ENCODE results near the gene ELN. TPM values are rescaled to one million over a fixed set of nuclear protein-coding genes. Genes with fewer than 3 reads are reported as not detected.
"Not testable (repeated sequence)": the region's sequence is repeated elsewhere in the genome, so short reads cannot be mapped to it uniquely, and the experiment has no call there.

ELN gene
- total RNA-seq: under 1 TPM; 0.07 to 0.19 TPM

DNA sequence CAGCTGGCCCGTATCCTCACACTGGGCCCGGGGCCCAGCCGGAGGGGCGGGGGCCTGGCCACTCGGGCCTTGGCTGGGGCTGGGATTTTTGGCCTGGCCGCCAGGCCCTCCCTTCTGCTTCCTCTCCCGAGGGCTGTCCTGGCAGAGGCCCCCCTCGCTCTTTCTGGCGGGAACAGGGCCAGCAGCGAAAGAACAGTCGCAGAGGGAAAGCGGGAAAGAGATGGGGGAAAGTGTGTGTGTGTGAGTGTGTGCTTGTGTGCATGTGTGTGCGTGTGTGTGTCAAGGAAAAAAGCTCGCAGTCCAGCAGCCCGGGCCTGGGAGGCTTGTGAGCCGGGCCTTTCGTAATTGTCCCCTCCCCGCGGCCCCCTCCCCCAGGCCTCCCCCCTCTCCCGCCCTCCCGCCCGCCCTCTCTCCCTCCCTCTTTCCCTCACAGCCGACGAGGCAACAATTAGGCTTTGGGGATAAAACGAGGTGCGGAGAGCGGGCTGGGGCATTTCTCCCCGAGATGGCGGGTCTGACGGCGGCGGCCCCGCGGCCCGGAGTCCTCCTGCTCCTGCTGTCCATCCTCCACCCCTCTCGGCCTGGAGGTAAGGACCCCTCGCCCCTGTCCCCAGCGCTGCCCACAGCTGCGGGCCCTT lies at the start of gene ELN:
Gene ELN (plus strand): TSS at position 491 of the 638 bp plus-strand sequence. CDS start 15 bp downstream, at position 506.
- H3K27ac Mint-ChIP-seq: no peak within 1 kb of the TSS
- peaks cover 14% of the 10 kb centered on the region for H3K4me1 Mint-ChIP-seq (ENCODE audit: low read depth)
- no peaks in the 10 kb centered on the region for H3K9me3 Mint-ChIP-seq
- DNase-seq: no peak
- intact Hi-C loops (cut with micrococcal nuclease): loop anchor here (5.0 kb wide), 1 partner anchor 291 kb away; the partner anchor contains the start of gene ABHD11
- peaks cover 55% of the 10 kb centered on the region for H3K27me3 Mint-ChIP-seq (ENCODE audit: low read depth)
- H3K36me3 Mint-ChIP-seq (ENCODE audit: low read depth): no peaks in the 10 kb centered on the region
- CTCF ChIA-PET: interaction anchor here (0.9 to 1.9 kb wide), 3 partner anchors 12 to 49 kb away, joined by 3 to 6 read pairs (median 3); no protein-coding TSS in a partner anchor
- no peak within 1 kb of the TSS for H3K4me3 Mint-ChIP-seq

DNA sequence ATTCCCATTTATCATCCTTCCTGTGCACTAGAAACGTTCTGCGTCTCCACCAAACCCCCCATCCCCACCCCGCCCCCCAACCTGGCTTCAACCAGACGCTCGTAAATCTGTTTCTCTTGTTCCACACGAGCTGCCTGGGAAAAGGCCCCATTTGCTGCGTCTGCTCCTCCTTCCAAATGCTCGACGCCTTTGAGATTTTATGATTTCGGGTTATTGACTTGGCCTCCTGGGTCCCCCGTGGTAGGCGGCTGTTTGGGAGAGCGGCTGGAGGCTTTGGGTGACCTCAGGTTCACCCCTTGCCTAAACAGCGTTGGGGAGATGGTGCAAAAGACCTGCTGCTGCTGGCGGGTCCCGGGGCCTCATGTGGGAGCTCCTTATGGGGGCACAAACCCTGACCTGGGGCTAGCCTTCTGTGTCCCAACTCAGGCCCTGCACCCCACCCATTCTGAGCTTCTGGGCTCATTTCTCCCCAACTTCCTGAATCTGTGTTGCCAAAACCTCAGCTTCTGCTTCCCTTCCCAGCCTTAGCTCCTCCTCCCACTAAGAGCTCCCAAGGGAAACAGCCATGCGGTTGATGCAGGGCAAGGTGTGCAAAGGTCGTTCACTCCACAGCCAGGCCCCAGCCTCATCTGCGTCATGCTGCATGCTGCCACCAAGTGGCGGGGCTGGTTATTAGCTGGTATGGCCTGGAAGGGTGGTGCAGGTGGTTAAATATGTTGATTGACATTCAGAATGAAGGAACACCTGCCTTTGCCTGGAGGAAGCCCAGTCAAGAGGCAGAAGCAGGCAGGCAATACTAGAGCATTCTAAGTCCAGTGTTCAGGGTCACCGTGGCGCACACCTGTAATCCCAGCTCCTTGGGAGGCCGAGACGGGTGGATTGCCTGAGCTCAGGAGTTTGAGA lies 49.1 kb upstream of the ELN start:
- H3K36me3 Mint-ChIP-seq (ENCODE audit: low read depth): no peaks in the 10 kb centered on the region
- H3K27me3 Mint-ChIP-seq (ENCODE audit: low read depth): peaks cover 5% of the 10 kb centered on the region
- no peak overlapping the region for H3K4me3 Mint-ChIP-seq
- no peak overlapping the region for H3K27ac Mint-ChIP-seq
- intact Hi-C loops (cut with micrococcal nuclease): no loop called here
- H3K4me1 Mint-ChIP-seq (ENCODE audit: low read depth): no peaks in the 10 kb centered on the region
- peak; percentile 31 for DNase-seq
- H3K9me3 Mint-ChIP-seq: no peaks in the 10 kb centered on the region
- CTCF ChIA-PET: interaction anchor here (0.6 to 1.2 kb wide), 6 partner anchors 10 to 128 kb away, joined by 3 to 6 read pairs (median 3); no protein-coding TSS in a partner anchor

DNA sequence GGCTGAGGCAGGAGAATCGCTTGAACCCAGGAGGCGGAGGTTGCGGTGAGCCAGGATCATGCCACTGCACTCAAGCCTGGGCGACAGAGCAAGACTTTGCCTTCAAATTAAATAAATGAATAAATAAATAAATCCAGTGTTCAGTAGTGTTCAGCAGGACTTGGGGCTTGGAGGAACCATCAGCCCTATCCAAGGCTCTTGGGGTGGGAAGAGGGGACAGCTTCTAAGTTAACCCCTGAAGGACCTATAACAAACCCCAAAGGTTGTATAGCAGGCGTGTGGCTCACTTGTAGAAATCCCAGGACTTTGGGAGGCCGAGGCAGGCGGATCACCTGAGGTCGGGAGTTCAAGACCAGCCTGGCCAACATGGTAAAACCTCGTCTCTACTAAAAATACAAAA lies 48.3 kb upstream of the ELN start:
- H3K36me3 Mint-ChIP-seq (ENCODE audit: low read depth); DNase-seq; intact Hi-C loops (cut with micrococcal nuclease); H3K27ac Mint-ChIP-seq; H3K4me1 Mint-ChIP-seq (ENCODE audit: low read depth); H3K27me3 Mint-ChIP-seq (ENCODE audit: low read depth); H3K9me3 Mint-ChIP-seq; H3K4me3 Mint-ChIP-seq: not testable (repeated sequence)
- CTCF ChIA-PET: interaction anchor here (0.7 to 1.2 kb wide), 4 partner anchors 14 to 129 kb away, joined by 3 to 6 read pairs (median 4); no protein-coding TSS in a partner anchor

DNA sequence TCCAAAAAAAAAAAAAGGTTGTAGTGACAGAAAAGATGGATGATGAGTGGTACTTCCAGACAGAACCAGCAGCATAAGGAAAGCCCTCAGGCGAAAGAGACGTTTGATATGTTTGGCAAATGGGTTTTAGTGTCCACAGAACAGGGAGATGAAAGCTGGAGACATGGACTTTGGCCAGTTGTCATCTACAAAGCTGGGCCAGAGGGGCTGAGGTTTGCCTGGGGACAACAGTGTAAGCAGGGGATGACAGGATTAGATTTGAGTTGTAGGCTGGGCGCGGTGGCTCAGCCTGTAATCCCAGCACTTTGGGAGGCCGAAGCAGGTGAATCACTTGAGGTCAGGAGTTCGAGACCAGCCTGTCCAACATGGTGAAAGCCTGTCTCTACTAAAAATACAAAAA lies 47.8 kb upstream of the ELN start:
- no peak for DNase-seq
- H3K4me1 Mint-ChIP-seq (ENCODE audit: low read depth): no peaks in the 10 kb centered on the region
- no peak overlapping the region for H3K27ac Mint-ChIP-seq
- CTCF ChIA-PET: interaction anchor here (0.6 to 1.2 kb wide), 5 partner anchors 46 to 507 kb away, joined by 3 to 5 read pairs (median 3); no protein-coding TSS in a partner anchor
- no peaks in the 10 kb centered on the region for H3K9me3 Mint-ChIP-seq
- H3K27me3 Mint-ChIP-seq (ENCODE audit: low read depth): peaks cover 5% of the 10 kb centered on the region
- intact Hi-C loops (cut with micrococcal nuclease): no loop called here
- H3K4me3 Mint-ChIP-seq: no peak overlapping the region
- no peaks in the 10 kb centered on the region for H3K36me3 Mint-ChIP-seq (ENCODE audit: low read depth)

DNA sequence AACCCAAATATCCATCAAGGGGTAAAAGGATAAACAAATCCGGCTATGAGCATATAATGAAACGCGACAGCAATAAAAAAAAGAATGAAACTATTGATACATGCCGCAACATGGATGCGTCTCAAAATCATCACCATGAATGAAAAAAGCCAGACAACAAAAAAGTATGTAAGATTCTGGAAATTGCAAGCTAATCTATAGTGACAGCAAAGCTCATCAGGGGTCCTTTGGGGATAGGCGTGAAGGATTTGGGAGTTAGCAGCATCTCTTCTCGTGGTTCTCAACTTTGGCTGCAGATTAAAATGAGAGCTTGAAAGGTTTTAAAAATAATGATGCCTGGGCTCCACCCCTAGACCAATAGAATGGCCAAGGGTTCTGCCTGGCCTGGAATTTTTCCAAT lies 46.0 kb upstream of the ELN start:
- H3K9me3 Mint-ChIP-seq: no peaks in the 10 kb centered on the region
- no peak overlapping the region for H3K27ac Mint-ChIP-seq
- no peaks in the 10 kb centered on the region for H3K36me3 Mint-ChIP-seq (ENCODE audit: low read depth)
- peaks cover 5% of the 10 kb centered on the region for H3K27me3 Mint-ChIP-seq (ENCODE audit: low read depth)
- intact Hi-C loops (cut with micrococcal nuclease): no loop called here
- CTCF ChIA-PET: no interaction called here
- H3K4me3 Mint-ChIP-seq: no peak overlapping the region
- DNase-seq: no peak
- H3K4me1 Mint-ChIP-seq (ENCODE audit: low read depth): no peaks in the 10 kb centered on the region

DNA sequence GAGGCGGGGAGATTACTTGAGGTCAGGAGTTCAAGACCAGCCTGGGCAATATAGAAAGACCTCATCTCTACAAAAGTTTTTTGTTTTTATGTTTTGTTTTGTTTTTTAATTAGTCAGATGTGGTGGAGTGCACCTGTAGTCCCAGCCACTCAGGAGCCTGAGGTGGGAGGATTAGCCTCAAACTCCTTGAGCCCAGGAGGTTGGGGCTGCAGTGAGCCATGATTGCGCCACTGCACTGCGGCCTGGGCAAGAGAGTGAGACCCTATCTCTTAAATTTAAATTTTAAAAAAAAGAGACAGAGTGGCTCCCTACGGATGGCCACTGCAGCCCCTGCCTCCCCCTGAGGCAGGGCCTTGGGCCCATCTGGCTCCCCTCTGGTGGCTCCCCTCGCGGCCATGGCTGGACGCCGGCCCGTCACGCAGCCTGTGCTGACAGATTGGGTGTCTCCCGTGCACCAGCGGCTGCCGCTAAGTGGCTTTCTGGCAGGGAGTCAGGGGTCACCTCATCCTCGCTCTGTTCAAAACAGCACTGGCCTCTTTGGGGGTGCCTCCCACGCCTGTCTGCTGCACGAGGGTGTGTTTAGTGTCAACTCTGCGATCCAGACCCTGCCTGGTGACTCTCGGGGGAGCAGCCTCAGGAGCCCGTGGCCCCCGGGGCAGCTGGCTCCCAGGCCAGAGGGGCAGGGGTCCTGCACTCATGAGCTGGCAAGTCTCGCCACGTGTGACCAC lies 44.4 kb upstream of the ELN start:
- Mint-ChIP-seq H3K27me3 (ENCODE audit: low read depth) (peaks cover 2% of the 10 kb centered on the region), H3K4me3 (no peak overlapping the region), H3K4me1 (ENCODE audit: low read depth) (no peaks in the 10 kb centered on the region), H3K36me3 (ENCODE audit: low read depth) (no peaks in the 10 kb centered on the region), H3K9me3 (no peaks in the 10 kb centered on the region), H3K27ac (no peak overlapping the region)
- CTCF ChIA-PET: no interaction called here
- DNase-seq: no peak
- intact Hi-C loops (cut with micrococcal nuclease): no loop called here

DNA sequence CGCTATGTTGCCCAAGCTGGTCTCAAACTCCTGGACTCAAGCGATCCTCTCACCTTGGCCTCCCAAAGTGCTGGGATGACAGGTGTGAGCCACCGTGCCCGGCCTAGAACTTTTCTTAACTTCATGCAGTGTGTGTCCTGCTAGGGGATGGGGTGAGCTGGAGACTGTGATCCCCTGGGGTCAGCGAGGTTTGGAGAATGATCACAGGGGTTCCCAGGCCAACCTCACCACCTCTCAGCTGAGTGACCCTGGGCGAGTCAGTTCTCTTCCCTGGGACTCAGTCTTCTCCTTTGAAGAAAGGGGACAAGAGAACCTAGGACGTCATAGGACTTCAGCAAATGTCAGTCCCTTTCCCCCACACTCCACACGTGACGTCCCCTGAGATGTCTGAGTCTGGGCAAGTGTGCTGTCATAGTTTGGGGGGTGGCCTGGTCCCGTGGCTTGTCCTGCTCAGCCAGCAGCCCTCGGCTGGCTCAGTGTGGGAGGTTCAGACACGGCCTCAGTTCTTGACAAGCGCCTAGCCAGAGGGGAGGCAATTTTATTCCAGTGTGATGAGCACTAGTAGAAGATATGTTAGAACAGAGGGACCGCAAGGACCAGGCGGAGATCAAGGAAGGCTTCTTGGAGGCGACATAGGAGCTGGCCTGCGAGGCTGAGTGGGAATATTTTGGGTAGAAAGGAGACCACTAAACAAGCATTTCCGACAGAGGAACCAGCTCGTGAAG lies 43.3 kb upstream of the ELN start:
- H3K4me3 Mint-ChIP-seq: no peak overlapping the region
- CTCF ChIA-PET: interaction anchor here (0.6 kb wide), 1 partner anchor 130 kb away, joined by 4 read pairs; no protein-coding TSS in a partner anchor
- peaks cover 2% of the 10 kb centered on the region for H3K27me3 Mint-ChIP-seq (ENCODE audit: low read depth)
- no peak overlapping the region for H3K27ac Mint-ChIP-seq
- no peak for DNase-seq
- H3K9me3 Mint-ChIP-seq: no peaks in the 10 kb centered on the region
- no peaks in the 10 kb centered on the region for H3K4me1 Mint-ChIP-seq (ENCODE audit: low read depth)
- H3K36me3 Mint-ChIP-seq (ENCODE audit: low read depth): no peaks in the 10 kb centered on the region
- intact Hi-C loops (cut with micrococcal nuclease): no loop called here

DNA sequence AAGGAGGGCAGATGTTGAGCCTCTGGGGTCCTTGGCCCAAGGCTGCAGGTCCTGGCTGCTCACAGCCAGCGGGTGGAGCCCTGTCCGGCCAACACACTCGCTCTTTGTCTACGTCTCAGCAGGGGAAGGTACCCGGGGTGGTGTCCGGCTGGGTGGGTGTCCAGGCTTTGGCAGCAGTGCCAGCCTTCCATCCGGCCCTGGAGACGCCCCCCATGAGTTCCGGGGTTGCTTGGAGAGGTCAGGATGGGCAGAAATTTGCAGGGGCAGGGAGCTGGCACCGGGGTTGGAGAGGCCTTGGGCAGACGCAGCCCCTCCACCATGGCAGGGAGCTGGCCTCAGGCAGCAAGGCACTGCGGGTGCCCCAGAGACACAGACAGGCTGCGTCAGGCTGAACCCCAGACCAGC lies 42.2 kb upstream of the ELN start:
- DNase-seq: no peak
- H3K36me3 Mint-ChIP-seq (ENCODE audit: low read depth): no peaks in the 10 kb centered on the region
- peaks cover 2% of the 10 kb centered on the region for H3K27me3 Mint-ChIP-seq (ENCODE audit: low read depth)
- H3K27ac Mint-ChIP-seq: no peak overlapping the region
- H3K4me3 Mint-ChIP-seq: no peak overlapping the region
- CTCF ChIA-PET: no interaction called here
- H3K9me3 Mint-ChIP-seq: no peaks in the 10 kb centered on the region
- intact Hi-C loops (cut with micrococcal nuclease): no loop called here
- H3K4me1 Mint-ChIP-seq (ENCODE audit: low read depth): no peaks in the 10 kb centered on the region

DNA sequence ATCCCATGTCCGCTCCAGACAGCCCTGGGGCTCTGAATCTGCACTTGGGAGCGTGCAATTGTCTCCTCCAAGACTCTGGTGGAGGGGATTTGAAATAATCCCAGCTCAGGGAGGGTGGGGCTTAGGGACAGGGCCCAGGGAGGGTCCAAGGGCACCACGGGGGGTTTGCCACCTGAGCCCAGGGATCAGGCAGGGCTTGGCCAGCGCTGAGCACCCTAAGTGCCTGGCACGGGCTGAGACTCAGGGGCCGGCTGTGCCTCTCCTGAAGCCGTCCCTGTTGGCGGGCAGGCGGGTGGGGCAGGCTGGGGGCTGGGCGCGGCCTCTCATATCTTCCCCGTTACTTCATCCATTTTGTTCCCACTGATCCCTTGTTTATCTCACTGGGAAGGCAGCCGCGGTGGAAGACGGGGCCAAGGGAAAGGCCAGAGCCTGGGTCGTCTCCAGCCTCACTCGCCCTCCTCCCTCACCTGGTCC lies 41.8 kb upstream of the ELN start:
- H3K36me3 Mint-ChIP-seq (ENCODE audit: low read depth): no peaks in the 10 kb centered on the region
- H3K9me3 Mint-ChIP-seq: no peaks in the 10 kb centered on the region
- H3K27me3 Mint-ChIP-seq (ENCODE audit: low read depth): peaks cover 2% of the 10 kb centered on the region
- intact Hi-C loops (cut with micrococcal nuclease): no loop called here
- no peak overlapping the region for H3K4me3 Mint-ChIP-seq
- DNase-seq: no peak
- no peak overlapping the region for H3K27ac Mint-ChIP-seq
- no peaks in the 10 kb centered on the region for H3K4me1 Mint-ChIP-seq (ENCODE audit: low read depth)
- CTCF ChIA-PET: interaction anchor here (0.9 kb wide), 1 partner anchor 41 kb away, joined by 3 read pairs; no protein-coding TSS in a partner anchor

DNA sequence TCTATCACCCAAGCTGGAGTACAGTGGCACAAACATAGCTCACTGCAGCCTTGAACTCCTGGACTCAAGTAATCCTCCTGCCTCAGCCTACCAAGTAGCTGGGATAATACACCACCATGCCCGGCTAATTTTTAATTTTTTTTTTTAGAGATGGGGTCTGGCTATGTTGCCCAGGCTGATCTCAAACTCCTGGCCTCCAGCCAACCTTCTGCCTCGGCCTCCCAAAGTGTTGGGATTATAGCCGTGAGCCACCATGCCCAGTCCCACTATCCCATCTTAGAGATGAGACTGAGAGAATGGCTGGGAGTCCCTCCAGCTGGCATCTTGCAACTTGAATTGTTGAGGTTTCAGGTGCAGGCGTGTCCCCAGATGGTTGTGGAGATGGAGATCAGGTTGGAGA lies 40.7 kb upstream of the ELN start:
- Mint-ChIP-seq H3K4me1 (ENCODE audit: low read depth) (no peaks in the 10 kb centered on the region), H3K27me3 (ENCODE audit: low read depth) (peaks cover 1% of the 10 kb centered on the region), H3K36me3 (ENCODE audit: low read depth) (no peaks in the 10 kb centered on the region), H3K27ac (no peak overlapping the region), H3K4me3 (no peak overlapping the region), H3K9me3 (no peaks in the 10 kb centered on the region)
- CTCF ChIA-PET: interaction anchor here (0.9 kb wide), 1 partner anchor 39 kb away, joined by 3 read pairs; no protein-coding TSS in a partner anchor
- intact Hi-C loops (cut with micrococcal nuclease): no loop called here
- no peak for DNase-seq

DNA sequence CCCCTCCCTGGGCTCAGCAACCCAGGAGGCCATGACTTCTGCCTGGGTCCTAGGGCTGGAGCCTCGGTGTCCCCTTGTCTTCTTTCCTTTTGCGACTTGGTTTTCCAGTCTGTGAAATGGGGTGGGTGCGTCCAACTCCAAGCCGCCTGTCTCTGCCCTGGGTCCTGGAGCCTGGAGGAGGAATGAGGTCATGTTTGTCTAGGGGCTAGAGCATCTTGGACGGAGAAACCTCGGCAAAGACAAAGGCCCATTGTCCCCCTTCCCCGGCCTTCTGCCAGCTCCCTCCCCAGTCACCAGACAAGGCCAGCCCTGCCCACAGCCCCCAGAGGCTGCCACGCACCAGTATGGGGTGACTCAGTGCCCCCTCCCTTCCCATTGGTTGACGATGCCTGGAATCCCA lies 39.8 kb upstream of the ELN start:
- no peaks in the 10 kb centered on the region for H3K27me3 Mint-ChIP-seq (ENCODE audit: low read depth)
- intact Hi-C loops (cut with micrococcal nuclease): no loop called here
- CTCF ChIA-PET: interaction anchor here (1.0 kb wide), 1 partner anchor 9 kb away, joined by 3 read pairs; no protein-coding TSS in a partner anchor
- no peaks in the 10 kb centered on the region for H3K36me3 Mint-ChIP-seq (ENCODE audit: low read depth)
- no peak overlapping the region for H3K27ac Mint-ChIP-seq
- H3K4me1 Mint-ChIP-seq (ENCODE audit: low read depth): no peaks in the 10 kb centered on the region
- H3K4me3 Mint-ChIP-seq: no peak overlapping the region
- DNase-seq: no peak
- H3K9me3 Mint-ChIP-seq: no peaks in the 10 kb centered on the region

All from activated naive CD4-positive, alpha-beta T cell treated with anti-CD3 and anti-CD28 coated beads for 36 hours (primary cell).